HG03097 (cell line): ENCODE results near the gene TSPAN7.

Experiments used
- ATAC-seq: cut with Tn5 transposase; IDR thresholded peaks from one replicate; pipeline ENCODE4 v1.9.1; 2021; ENCODE audit not compliant: unreplicated experiment, low FRiP score

Gene TSPAN7

GRCh38 chrX:38675856-38676255, 114.5 kb downstream of the TSPAN7 start:
- no peak for ATAC-seq

DNA sequence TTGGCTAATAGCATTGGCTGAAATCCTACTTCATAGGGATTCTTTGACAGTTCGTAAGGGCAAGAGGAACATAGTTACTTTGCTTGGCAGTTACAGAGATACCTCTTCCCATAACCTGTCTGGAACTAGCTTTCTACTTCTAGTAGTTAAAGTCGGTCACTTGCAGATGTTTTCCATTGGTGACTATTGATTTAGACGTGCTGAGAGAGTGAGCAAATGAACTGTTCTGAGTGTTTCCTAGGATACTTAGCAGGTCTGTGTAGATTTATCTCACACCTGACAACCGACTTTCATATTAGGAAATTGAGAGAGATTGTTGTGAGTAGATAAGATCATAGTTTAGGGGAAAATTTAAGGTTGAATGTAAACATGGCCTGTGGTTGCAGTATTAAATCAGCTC, 116.8 kb downstream of the TSPAN7 start:
- ATAC-seq: no peak

DNA sequence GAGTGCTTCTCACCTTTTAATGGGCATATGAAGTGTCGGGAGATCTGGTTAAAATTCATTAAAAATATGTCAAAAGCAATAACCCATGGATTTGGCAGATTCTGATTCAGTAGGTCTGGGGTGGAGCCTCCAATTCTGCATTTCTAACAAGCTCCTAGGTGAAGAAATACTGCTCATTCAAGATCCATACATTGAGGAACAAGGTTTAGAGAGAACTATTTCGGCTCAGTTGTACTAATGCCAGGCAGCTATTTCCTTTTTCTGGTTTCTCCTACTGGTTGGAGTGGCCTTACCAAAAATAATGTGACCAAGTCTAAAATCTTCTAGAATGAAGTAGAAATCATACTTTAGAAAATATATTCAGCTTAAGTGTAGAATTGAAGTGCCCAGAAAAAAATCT, 117.5 kb downstream of the TSPAN7 start:
- no peak for ATAC-seq

DNA sequence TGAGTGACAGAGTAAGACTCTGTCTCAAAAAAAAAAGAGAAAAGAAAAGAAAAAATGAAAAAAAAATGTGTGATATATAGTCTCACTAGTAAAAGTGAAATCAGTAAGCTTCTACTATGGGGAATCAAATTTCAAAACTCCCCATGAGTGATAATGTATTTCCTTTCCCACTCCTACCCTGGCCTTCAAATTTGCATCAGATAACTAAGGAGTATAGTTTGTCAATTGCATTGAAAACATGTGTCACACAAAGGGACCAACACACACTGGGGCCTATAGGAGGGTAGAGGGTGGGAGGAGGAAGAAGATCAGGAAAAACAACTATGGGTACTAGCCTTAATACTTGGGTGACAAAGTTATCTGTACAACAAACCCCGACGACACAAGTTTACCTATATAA, 118.4 kb downstream of the TSPAN7 start:
- no peak for ATAC-seq

DNA sequence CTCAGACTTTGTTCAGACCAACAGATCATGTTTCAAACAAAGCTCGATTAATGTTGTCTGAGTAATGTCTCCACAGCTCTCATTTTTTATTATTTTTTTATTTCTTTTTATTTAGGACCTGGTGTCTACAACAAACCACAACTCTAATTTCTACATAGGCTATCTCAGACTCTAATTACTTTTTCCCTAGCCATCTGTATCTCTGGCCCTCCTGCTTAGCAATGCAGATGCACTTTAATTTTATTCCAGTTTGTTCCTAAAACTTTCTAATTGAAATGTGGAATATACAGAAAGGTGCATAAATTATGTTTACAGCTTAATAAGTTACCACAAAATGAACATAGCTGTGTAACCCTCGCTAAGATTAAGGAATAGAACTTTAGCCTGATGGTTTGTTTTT, 120.8 kb downstream of the TSPAN7 start:
- ATAC-seq: no peak

GRCh38 chrX:38692961-38693360, 131.6 kb downstream of the TSPAN7 start:
- ATAC-seq: no peak

GRCh38 chrX:38694394-38694793, 133.1 kb downstream of the TSPAN7 start:
- ATAC-seq: no peak

- ATAC-seq: no peak
Observed at GRCh38 chrX:38697461-38697860, 136.1 kb downstream of the TSPAN7 start.

DNA sequence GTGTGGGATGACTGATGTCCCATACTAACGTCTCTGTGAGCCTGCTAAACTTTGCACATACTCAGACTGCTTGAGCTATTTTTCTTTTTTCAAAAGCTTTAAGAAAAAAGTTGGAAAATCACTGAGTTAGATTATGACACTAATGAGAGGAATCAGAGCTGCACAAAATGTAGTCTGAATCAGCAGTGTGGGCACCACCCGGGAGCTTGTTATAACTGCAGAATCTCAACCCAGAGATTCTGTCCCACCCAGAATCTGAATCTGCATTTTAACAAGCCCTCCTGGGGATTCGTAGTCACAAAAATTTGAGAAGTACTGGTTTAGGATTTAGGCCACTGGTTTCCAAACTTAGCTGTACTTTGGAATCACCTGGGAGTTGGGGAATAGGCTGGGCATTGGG, 137.8 kb downstream of the TSPAN7 start:
- no peak for ATAC-seq

- ATAC-seq: no peak
Observed at GRCh38 chrX:38699696-38700095, 138.4 kb downstream of the TSPAN7 start.

DNA sequence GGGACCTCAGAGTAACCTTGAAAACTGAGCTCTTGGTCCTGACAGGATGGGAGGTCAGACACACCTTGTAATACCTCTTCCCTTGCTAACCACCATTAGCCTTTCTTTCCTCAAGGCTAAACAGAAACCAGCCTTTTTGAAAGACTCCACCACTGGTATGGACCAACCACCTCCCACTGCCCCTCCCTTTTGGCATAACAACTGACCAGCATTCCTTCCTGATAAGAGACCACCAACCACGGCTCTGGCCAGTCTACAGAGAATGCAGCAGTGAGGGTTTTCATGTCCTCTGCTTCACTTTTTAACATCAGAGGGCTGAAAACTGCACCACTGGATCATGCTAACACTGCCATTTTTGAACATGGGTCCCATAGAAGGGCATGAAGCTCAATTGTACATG, 139.7 kb downstream of the TSPAN7 start:
- ATAC-seq: no peak

- ATAC-seq: no peak
Observed at GRCh38 chrX:38704146-38704882, 143.0 kb downstream of the TSPAN7 start.

GRCh38 chrX:38717871-38718270, 156.5 kb downstream of the TSPAN7 start:
- no peak for ATAC-seq

GRCh38 chrX:38718311-38718710, 157.0 kb downstream of the TSPAN7 start:
- no peak for ATAC-seq

DNA sequence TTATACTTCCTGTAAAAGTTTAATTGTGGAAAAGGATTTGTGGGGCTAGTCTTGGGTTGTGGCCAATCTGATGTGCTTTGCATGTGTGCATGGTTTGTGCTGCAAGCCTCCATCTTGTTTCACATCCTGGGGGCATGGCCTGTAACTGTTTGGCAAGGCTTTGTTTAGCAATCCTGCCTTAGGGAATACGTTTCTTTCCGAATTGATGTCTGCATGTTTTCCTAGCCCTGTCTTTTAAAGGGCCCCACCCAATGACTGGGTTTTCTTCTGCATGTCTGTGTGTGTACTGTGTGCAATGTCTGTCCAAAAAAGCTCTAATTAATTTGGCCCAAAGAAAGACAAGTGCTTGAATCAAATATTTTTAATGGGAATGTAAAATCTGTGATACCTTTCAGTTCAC, 165.3 kb downstream of the TSPAN7 start:
- no peak for ATAC-seq

DNA sequence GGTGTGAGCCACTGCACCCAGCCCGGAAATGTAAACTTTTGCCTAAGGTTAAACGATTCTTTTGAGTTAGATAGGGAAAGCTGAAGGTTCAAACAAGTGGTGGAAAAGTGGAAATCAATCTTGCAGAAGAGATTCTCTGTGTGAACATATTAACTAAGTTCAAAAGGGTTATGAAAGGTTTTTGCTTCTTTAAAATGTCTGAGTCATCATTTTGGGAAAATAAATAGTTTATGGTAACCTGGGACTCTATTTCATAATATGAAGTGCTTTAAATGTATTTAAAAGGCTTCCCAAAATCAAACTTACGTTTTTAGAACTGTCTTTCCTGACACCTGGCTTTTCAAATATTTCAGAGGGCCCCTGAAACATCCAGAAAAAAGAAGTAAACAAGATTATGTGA, 166.3 kb downstream of the TSPAN7 start:
- no peak for ATAC-seq

DNA sequence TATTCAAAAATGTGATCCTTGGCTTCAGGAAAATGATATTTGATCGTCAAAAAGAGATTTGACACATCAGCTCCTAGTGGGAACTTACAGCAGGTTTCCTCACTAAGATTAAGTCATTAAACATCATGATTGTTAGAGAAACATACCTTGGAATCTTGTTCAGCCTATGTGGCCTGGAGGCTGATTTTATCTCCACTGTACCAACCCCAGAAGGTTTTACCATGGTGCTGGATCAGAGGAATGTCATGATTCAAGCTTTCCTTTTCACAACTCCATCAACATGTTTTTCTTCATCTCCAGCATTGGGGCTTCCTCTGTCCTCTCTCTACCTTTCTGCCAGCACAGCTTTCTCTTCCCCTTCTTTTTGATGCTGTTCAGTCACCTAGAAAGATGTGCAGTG, 171.5 kb downstream of the TSPAN7 start:
- no peak for ATAC-seq
